22Rv1 (cell line): ENCODE measurements around the gene ACTR3C.
"Not testable (repeated sequence)": the region's sequence is repeated elsewhere in the genome, so short reads cannot be mapped to it uniquely, and the experiment has no call there.

Experiments used
- ZFX ChIP-seq: fragments of 450-650 bp; IDR thresholded peaks from 2 replicates; pipeline ENCODE4 v1.6.1; 2017; ENCODE audit warnings: antibody characterized with exemption, borderline replicate concordance
- TF ChIP-seq, protein P1 (sequence below): fragments of 450-650 bp; IDR thresholded peaks from 2 replicates; pipeline ENCODE4 v1.5.1; 2017; ENCODE audit warnings: mild to moderate bottlenecking

DNA sequence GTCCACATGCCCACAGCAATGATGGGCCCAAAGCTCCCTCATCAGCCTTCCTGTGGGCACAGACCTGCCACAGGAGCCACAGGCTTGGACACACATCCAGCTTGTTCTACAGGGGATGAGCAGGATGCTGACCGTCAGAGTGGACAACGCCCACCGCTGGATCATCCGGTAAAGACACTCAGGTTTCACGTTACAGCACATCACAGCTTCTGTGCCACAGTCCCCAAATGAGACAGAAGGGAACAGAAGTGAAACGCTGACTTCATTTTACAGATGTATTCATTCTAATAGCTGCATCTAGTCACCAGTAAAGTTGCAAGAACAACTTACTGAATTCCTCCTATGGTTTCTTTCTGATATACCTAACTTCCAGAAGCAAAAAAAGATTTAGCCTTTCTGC, 33.0 kb downstream of the ACTR3C start:
- TF ChIP-seq, protein P1, sequence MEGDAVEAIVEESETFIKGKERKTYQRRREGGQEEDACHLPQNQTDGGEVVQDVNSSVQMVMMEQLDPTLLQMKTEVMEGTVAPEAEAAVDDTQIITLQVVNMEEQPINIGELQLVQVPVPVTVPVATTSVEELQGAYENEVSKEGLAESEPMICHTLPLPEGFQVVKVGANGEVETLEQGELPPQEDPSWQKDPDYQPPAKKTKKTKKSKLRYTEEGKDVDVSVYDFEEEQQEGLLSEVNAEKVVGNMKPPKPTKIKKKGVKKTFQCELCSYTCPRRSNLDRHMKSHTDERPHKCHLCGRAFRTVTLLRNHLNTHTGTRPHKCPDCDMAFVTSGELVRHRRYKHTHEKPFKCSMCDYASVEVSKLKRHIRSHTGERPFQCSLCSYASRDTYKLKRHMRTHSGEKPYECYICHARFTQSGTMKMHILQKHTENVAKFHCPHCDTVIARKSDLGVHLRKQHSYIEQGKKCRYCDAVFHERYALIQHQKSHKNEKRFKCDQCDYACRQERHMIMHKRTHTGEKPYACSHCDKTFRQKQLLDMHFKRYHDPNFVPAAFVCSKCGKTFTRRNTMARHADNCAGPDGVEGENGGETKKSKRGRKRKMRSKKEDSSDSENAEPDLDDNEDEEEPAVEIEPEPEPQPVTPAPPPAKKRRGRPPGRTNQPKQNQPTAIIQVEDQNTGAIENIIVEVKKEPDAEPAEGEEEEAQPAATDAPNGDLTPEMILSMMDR = not testable (repeated sequence)
- TF ChIP-seq ZFX = not testable (repeated sequence)
